LNCaP clone FGC (cell line): Measurements from ENCODE around the gene KLHL29.

ENCODE experiments used
- DNase-seq: peaks from one replicate; pipeline ENCODE4 v3.0.0-alpha.2; 2011; ENCODE audit warnings: low read depth
- H3K4me3 ChIP-seq: 2 replicates; pipeline ENCODE4 v1.5.1; 2011; ENCODE audit warnings: mild to moderate bottlenecking, low read depth, low read length, control low read depth
- CTCF ChIP-seq: IDR thresholded peaks from 2 replicates; pipeline ENCODE4 v1.5.1; 2012; ENCODE audit warnings: mild to moderate bottlenecking; ENCODE audit not compliant: control insufficient read depth, insufficient read depth; ENCODE audit errors: extremely low read depth

KLHL29 gene

GRCh38 chr2:23670245-23670592 is 285.2 kb downstream of the KLHL29 start:
- DNase-seq: no peak
- H3K4me3 ChIP-seq: no peak overlapping the region
- no peak for TF ChIP-seq CTCF

GRCh38 chr2:23673082-23673481 is 288.1 kb downstream of the KLHL29 start:
- DNase-seq: no peak
- TF ChIP-seq CTCF: no peak
- H3K4me3 ChIP-seq: no peak overlapping the region

- no peak overlapping the region for H3K4me3 ChIP-seq
- no peak for TF ChIP-seq CTCF
- DNase-seq: no peak
Observed at GRCh38 chr2:23673830-23674679, 289.1 kb downstream of the KLHL29 start.

- no peak overlapping the region for H3K4me3 ChIP-seq
- no peak for DNase-seq
Observed at GRCh38 chr2:23675506-23675905, 290.5 kb downstream of the KLHL29 start.

GRCh38 chr2:23677836-23678235 is 292.9 kb downstream of the KLHL29 start:
- no peak overlapping the region for H3K4me3 ChIP-seq
- TF ChIP-seq CTCF: no peak

More at GRCh38 chr2:23675506-23675905, 290.5 kb downstream of the KLHL29 start:
- no peak for TF ChIP-seq CTCF

GRCh38 chr2:23679044-23679443 is 294.1 kb downstream of the KLHL29 start:
- TF ChIP-seq CTCF: no peak
- no peak overlapping the region for H3K4me3 ChIP-seq
- no peak for DNase-seq

More at GRCh38 chr2:23677836-23678235, 292.9 kb downstream of the KLHL29 start:
- no peak for DNase-seq

GRCh38 chr2:23680951-23681350 is 296.0 kb downstream of the KLHL29 start:
- no peak for TF ChIP-seq CTCF
- DNase-seq: no peak

More at GRCh38 chr2:23680951-23681350, 296.0 kb downstream of the KLHL29 start:
- H3K4me3 ChIP-seq: no peak overlapping the region
